Peyer's patch (tissue), 4 donors: ENCODE results near the gene IL31.

Experiments used
- CTCF ChIP-seq, 6 experiments: fragments of 450-650 bp in 4 of 6; fragments of 200-600 bp in 2 of 6; sonication (generic) in 1 of 6; IDR thresholded peaks; one replicate each; pipeline ENCODE4 v1.5.1; 2017 to 2019; ENCODE audit warnings: antibody characterized with exemption in 6 of 6, mild to moderate bottlenecking in 3 of 6, moderate library complexity in 1 of 6
- POLR2A ChIP-seq, 2 donors: fragments of 450-650 bp; IDR thresholded peaks; one replicate each; pipeline ENCODE4 v1.5.1; 2017; ENCODE audit warnings: antibody characterized with exemption in 2 of 2, mild to moderate bottlenecking in 2 of 2, moderate library complexity in 2 of 2

GRCh38 chr12:122139941-122140340, 34.1 kb downstream of the IL31 start:
- no peak for TF ChIP-seq POLR2A (IDR thresholded peaks at IDR 0.05)
- TF ChIP-seq CTCF (IDR thresholded peaks at IDR 0.05), result no peak
